ENCODE data around the gene MRPL24. TPM values are rescaled to one million over a fixed set of nuclear protein-coding genes. Genes with fewer than 3 reads are reported as not detected.
A peak's percentile ranks its signal among the peaks of the same experiment; 100 is the strongest.

The MRPL24 gene
- total RNA-seq, 2 experiments from 2014 or later: 50.4 to 54.7 TPM

GRCh38 chr1:156692925-156693847, 47.7 kb downstream of the MRPL24 start:
- H3K9me3 Mint-ChIP-seq: no peaks in the 10 kb centered on the region
- H3K4me1 Mint-ChIP-seq: peaks cover 24% of the 10 kb centered on the region
- ChIA-PET POLR2A (no interaction called here), CTCF (interaction anchor here (2.1 to 5.0 kb wide), 3 partner anchors 13 to 35 kb away, joined by 8 to 106 read pairs (median 13); partner anchors contain the start of genes CRABP2, ISG20L2 and METTL25B)
- no peak overlapping the region for H3K27ac Mint-ChIP-seq
- DNase-seq: peak; percentile 36
- H3K36me3 Mint-ChIP-seq (ENCODE audit: low read depth): no peaks in the 10 kb centered on the region
- H3K27me3 Mint-ChIP-seq: peaks cover 66% of the 10 kb centered on the region
- no peak overlapping the region for H3K4me3 Mint-ChIP-seq

- no peaks in the 10 kb centered on the region for H3K36me3 Mint-ChIP-seq (ENCODE audit: low read depth)
- ChIA-PET POLR2A (no interaction called here), CTCF (interaction anchor here (0.9 to 5.0 kb wide), 6 partner anchors 11 to 235 kb away, joined by 3 to 106 read pairs (median 38); partner anchors contain the start of genes CRABP2, ISG20L2, METTL25B and NES)
These were observed 48.4 kb downstream of the MRPL24 start for GRCh38 chr1:156692441-156692924.

GRCh38 chr1:156691665-156692440, 49.0 kb downstream of the MRPL24 start:
- H3K4me1 Mint-ChIP-seq: peaks cover 24% of the 10 kb centered on the region
- H3K27ac Mint-ChIP-seq: no peak overlapping the region
- ChIA-PET CTCF (interaction anchor here (0.6 to 5.0 kb wide), 14 partner anchors 7 to 236 kb away, joined by 3 to 106 read pairs (median 6); partner anchors contain the start of genes CRABP2, ISG20L2, METTL25B and NES), POLR2A (no interaction called here)
- peaks cover 66% of the 10 kb centered on the region for H3K27me3 Mint-ChIP-seq
- DNase-seq: no peak
- no peaks in the 10 kb centered on the region for H3K9me3 Mint-ChIP-seq
- H3K36me3 Mint-ChIP-seq (ENCODE audit: low read depth): no peaks in the 10 kb centered on the region
- no peak overlapping the region for H3K4me3 Mint-ChIP-seq

More at GRCh38 chr1:156692441-156692924, 48.4 kb downstream of the MRPL24 start:
- no peak for DNase-seq
- Mint-ChIP-seq H3K4me1 (peaks cover 24% of the 10 kb centered on the region), H3K27ac (no peak overlapping the region), H3K27me3 (peaks cover 66% of the 10 kb centered on the region), H3K4me3 (no peak overlapping the region), H3K9me3 (no peaks in the 10 kb centered on the region)

- no peak for DNase-seq
- Mint-ChIP-seq H3K36me3 (ENCODE audit: low read depth) (no peaks in the 10 kb centered on the region), H3K27me3 (peaks cover 62% of the 10 kb centered on the region), H3K4me3 (no peak overlapping the region), H3K4me1 (peaks cover 24% of the 10 kb centered on the region), H3K27ac (no peak overlapping the region), H3K9me3 (no peaks in the 10 kb centered on the region)
- POLR2A ChIA-PET: no interaction called here
- CTCF ChIA-PET: interaction anchor here (0.6 to 5.0 kb wide), 16 partner anchors 7 to 236 kb away, joined by 3 to 106 read pairs (median 6); partner anchors contain the start of genes CRABP2, ISG20L2, METTL25B and MRPL24
These were observed 49.7 kb downstream of the MRPL24 start for GRCh38 chr1:156691191-156691590.

- H3K4me1 Mint-ChIP-seq: peaks cover 24% of the 10 kb centered on the region
- ChIA-PET CTCF (interaction anchor here (1.1 to 5.0 kb wide), 18 partner anchors 8 to 199 kb away, joined by 3 to 106 read pairs (median 7); partner anchors contain the start of genes CRABP2, ISG20L2, METTL25B and MRPL24), POLR2A (no interaction called here)
These were observed 50.2 kb downstream of the MRPL24 start for GRCh38 chr1:156690675-156691036.

GRCh38 chr1:156689953-156690674, 50.8 kb downstream of the MRPL24 start:
- CTCF ChIA-PET: interaction anchor here (0.6 to 5.0 kb wide), 46 partner anchors 9 to 233 kb away, joined by 3 to 106 read pairs (median 4); partner anchors contain the start of genes CRABP2, HDGF, ISG20L2 and LRRC71
- H3K27me3 Mint-ChIP-seq: peaks cover 67% of the 10 kb centered on the region
- H3K9me3 Mint-ChIP-seq: no peaks in the 10 kb centered on the region
- no peak overlapping the region for H3K4me3 Mint-ChIP-seq
- H3K27ac Mint-ChIP-seq: no peak overlapping the region
- DNase-seq: no peak
- no peaks in the 10 kb centered on the region for H3K36me3 Mint-ChIP-seq (ENCODE audit: low read depth)
- POLR2A ChIA-PET: no interaction called here
- H3K4me1 Mint-ChIP-seq: peaks cover 24% of the 10 kb centered on the region

More at GRCh38 chr1:156690675-156691036, 50.2 kb downstream of the MRPL24 start:
- no peak for DNase-seq
- H3K4me3 Mint-ChIP-seq: no peak overlapping the region
- H3K27ac Mint-ChIP-seq: no peak overlapping the region
- no peaks in the 10 kb centered on the region for H3K9me3 Mint-ChIP-seq
- H3K27me3 Mint-ChIP-seq: peaks cover 63% of the 10 kb centered on the region
- no peaks in the 10 kb centered on the region for H3K36me3 Mint-ChIP-seq (ENCODE audit: low read depth)

- peak; percentile 76 for DNase-seq
- CTCF ChIA-PET: interaction anchor here (0.6 to 5.0 kb wide), 44 partner anchors 9 to 232 kb away, joined by 3 to 106 read pairs (median 4); partner anchors contain the start of genes CRABP2, HDGF, ISG20L2 and LRRC71
- Mint-ChIP-seq H3K36me3 (ENCODE audit: low read depth) (no peaks in the 10 kb centered on the region), H3K4me3 (no peak overlapping the region), H3K4me1 (peaks cover 31% of the 10 kb centered on the region), H3K27ac (no peak overlapping the region), H3K9me3 (no peaks in the 10 kb centered on the region), H3K27me3 (peaks cover 63% of the 10 kb centered on the region)
- POLR2A ChIA-PET: interaction anchor here (0.8 kb wide), 1 partner anchor 37 kb away, joined by 4 read pairs; no protein-coding TSS in a partner anchor
These were observed 51.6 kb downstream of the MRPL24 start for GRCh38 chr1:156689035-156689952.

Other genes with a start within 250 kb of the MRPL24 start
- gene MEF2D, start 240.3 kb downstream of the MRPL24 start, total RNA-seq: 10 to 100 TPM; 34.0 to 39.4 TPM
- 10 to 100 TPM; 25.2 to 25.5 TPM for gene IQGAP3, start 168.5 kb downstream of the MRPL24 start, total RNA-seq
- gene TTC24, start 161.4 kb downstream of the MRPL24 start, total RNA-seq: 1 to 10 TPM; 2.9 to 4.6 TPM
- 10 to 100 TPM; 52.9 to 54.2 TPM for gene NAXE, start 149.3 kb downstream of the MRPL24 start, total RNA-seq
- 10 to 100 TPM; 29.9 to 33.4 TPM for gene GPATCH4, start 139.6 kb downstream of the MRPL24 start, total RNA-seq
- gene HAPLN2, start 121.7 kb downstream of the MRPL24 start, total RNA-seq: under 1 TPM in 1 of 2 experiments, not detected in 1; 0.62 TPM
- gene BCAN, start 99.0 kb downstream of the MRPL24 start, total RNA-seq: not detected
- gene NES, start 63.7 kb downstream of the MRPL24 start, total RNA-seq: not detected
- gene CRABP2, start 35.5 kb downstream of the MRPL24 start, total RNA-seq: 1 to 10 TPM in 1 of 2 experiments, under 1 TPM in 1; 0.77 to 1.1 TPM
- 10 to 100 TPM; 26.2 to 29.7 TPM for gene METTL25B, start 12.6 kb downstream of the MRPL24 start, total RNA-seq
- 10 to 100 TPM; 47.0 to 58.0 TPM for gene ISG20L2, start 12.3 kb downstream of the MRPL24 start, total RNA-seq
- gene HDGF, start 10.6 kb upstream of the MRPL24 start, total RNA-seq: 100 to 1,000 TPM; 288 to 301 TPM
- 10 to 100 TPM; 70.6 to 87.7 TPM for gene PRCC, start 26.4 kb upstream of the MRPL24 start, total RNA-seq
- 10 to 100 TPM; 56.3 to 63.5 TPM for gene SH2D2A, start 75.8 kb upstream of the MRPL24 start, total RNA-seq
- gene INSRR, start 118.0 kb upstream of the MRPL24 start, total RNA-seq: under 1 TPM in 1 of 2 experiments, not detected in 1; 0.05 TPM
- 1 to 10 TPM; 1.9 to 2.0 TPM for gene NTRK1, start 119.8 kb upstream of the MRPL24 start, total RNA-seq
- gene PEAR1, start 152.6 kb upstream of the MRPL24 start, total RNA-seq: under 1 TPM; 0.07 to 0.15 TPM
- gene LRRC71, start 179.5 kb upstream of the MRPL24 start, total RNA-seq: not detected